K562 (cell line): ENCODE results near the gene INO80C. TPM values are rescaled to one million over a fixed set of nuclear protein-coding genes. Genes with fewer than 3 reads are reported as not detected.

Experiments used
- ATAC-seq: fragments of 200-7000 bp; cut with Tn5 transposase; 3 replicates; pipeline ENCODE4 v1.9.1; 2020; ENCODE audit warnings: moderate library complexity
- BruUV-seq: library from RNA; stranded (reverse); fragments of 400-500 nt; replicated peaks from 2 replicates; lab custom pipeline; 2021; lab: Mats Ljungman, UMichigan
- CTCF ChIA-PET: fragments of 300-600 bp; formaldehyde crosslinking; extraction: SDS; loops from one replicate; lab custom pipeline; 2021; ENCODE audit warnings: low intra/inter-chr PET ratio; lab: Yijun Ruan, JAX
- POLR2A ChIA-PET: fragments of 300-600, 350-650 bp; sonication (Branson Sonifier 250); formaldehyde crosslinking; extraction: SDS; loops from one replicate; lab custom pipeline; 2021; ENCODE audit warnings: antibody characterized with exemption, inconsistent platforms; lab: Yijun Ruan, JAX
- DNase-seq, 4 experiments: peaks; one replicate each; pipeline versions ENCODE4 v3.0.0 to v3.0.0-alpha.2; 2011 to 2018; ENCODE audit warnings: low spot score in 3 of 4, mixed read lengths in 3 of 4; ENCODE audit errors: extremely low read depth in 1 of 4
- FAIRE-seq: peaks from 2 replicates; lab custom pipeline; 2011; peaks lifted over from hg19 to GRCh38; lab: Jason Lieb, UNC
- H2AFZ ChIP-seq: 2 replicates; pipeline ENCODE4 v1.6.0; 2011; ENCODE audit warnings: low read depth, low read length, control low read depth, inconsistent platforms
- H3K27ac ChIP-seq: fragments of 200-600 bp; 3 replicates; pipeline ENCODE4 v1.8.0; 2011; ENCODE audit warnings: low read depth, mild to moderate bottlenecking, control low read depth, inconsistent platforms, low read length, moderate library complexity, mixed read lengths; ENCODE audit errors: extremely low read depth
- H3K27me3 ChIP-seq, 2 experiments: fragments of 300-600 bp in 1 of 2; 2 replicates in 1 of 2; 3 replicates in 1 of 2; pipeline versions ENCODE4 v1.6.0 to v1.8.0; 2011; ENCODE audit warnings: inconsistent platforms in 2 of 2, low read length in 2 of 2, mild to moderate bottlenecking in 1 of 2, mixed read lengths in 1 of 2, moderate library complexity in 1 of 2; ENCODE audit not compliant: control insufficient read depth in 2 of 2, insufficient read depth in 2 of 2
- H3K36me3 ChIP-seq: fragments of 300-600 bp; 3 replicates; pipeline ENCODE4 v1.8.0; 2011; ENCODE audit warnings: mild to moderate bottlenecking, low read length, inconsistent platforms; ENCODE audit not compliant: control insufficient read depth, insufficient read depth
- H3K4me1 ChIP-seq, 2 experiments: fragments of 200-600 bp in 1 of 2; replicated peaks in 1 of 2; 2 replicates in 1 of 2; 3 replicates in 1 of 2; pipeline versions ENCODE4 v1.5.1 to v1.8.0; 2011; ENCODE audit warnings: inconsistent platforms in 2 of 2, low read length in 2 of 2, mild to moderate bottlenecking in 1 of 2, mixed read lengths in 1 of 2, moderate library complexity in 1 of 2; ENCODE audit not compliant: control insufficient read depth in 2 of 2, insufficient read depth in 2 of 2
- H3K4me2 ChIP-seq: 2 replicates; pipeline ENCODE4 v1.6.1; 2011; ENCODE audit warnings: low read length, control low read depth, inconsistent platforms, mixed read lengths; ENCODE audit not compliant: insufficient read depth
- H3K4me3 ChIP-seq: fragments of 200-600 bp; sonication (generic), shearing (Covaris generic); 2 replicates; pipeline ENCODE4 v1.5.1; 2016; ENCODE audit warnings: control low read depth, inconsistent platforms
- H3K79me2 ChIP-seq: fragments of 200-600 bp; 3 replicates; pipeline ENCODE4 v1.8.0; 2011; ENCODE audit warnings: low read length, inconsistent platforms; ENCODE audit not compliant: control insufficient read depth, insufficient read depth
- H3K9ac ChIP-seq, 2 experiments: 2 replicates each; pipeline versions ENCODE4 v1.6.0 to v1.6.1; 2011; ENCODE audit warnings: low read depth in 2 of 2, low read length in 2 of 2, control low read depth in 1 of 2, inconsistent platforms in 1 of 2, mild to moderate bottlenecking in 1 of 2, mixed read lengths in 1 of 2; ENCODE audit not compliant: insufficient read depth in 1 of 2
- H3K9me1 ChIP-seq: one replicate; pipeline ENCODE4 v1.6.0; 2011; ENCODE audit warnings: inconsistent platforms, mild to moderate bottlenecking, low read length, moderate library complexity; ENCODE audit not compliant: control insufficient read depth, insufficient read depth
- H3K9me3 ChIP-seq: replicated peaks from 2 replicates; pipeline ENCODE4 v1.5.1; 2011; ENCODE audit warnings: low read depth, low read length, inconsistent platforms; ENCODE audit not compliant: control insufficient read depth, insufficient read depth
- H4K20me1 ChIP-seq: replicated peaks from 2 replicates; pipeline ENCODE4 v1.6.1; 2011; ENCODE audit warnings: low read length, inconsistent platforms, mixed read lengths; ENCODE audit not compliant: control insufficient read depth, insufficient read depth
- E4F1 ChIP-seq: fragments of 250-450 bp; sonication (Bioruptor Pico); IDR thresholded peaks from 2 replicates; pipeline ENCODE4 v1.5.0; 2021; ENCODE audit warnings: mild to moderate bottlenecking, borderline replicate concordance
- FOS ChIP-seq: IDR thresholded peaks from 3 replicates; pipeline ENCODE4 v1.6.1; 2011; ENCODE audit not compliant: insufficient read length; ENCODE audit errors: extremely low read depth
- HSF4 ChIP-seq: fragments of 250-450 bp; sonication (Bioruptor Pico); IDR thresholded peaks from 2 replicates; pipeline ENCODE4 v2.1.2; 2022; ENCODE audit warnings: mild to moderate bottlenecking, moderate library complexity, borderline replicate concordance
- JUN ChIP-seq, 2 experiments: sonication (generic) in 1 of 2; formaldehyde crosslinking in 1 of 2; IDR thresholded peaks; 2 replicates each; pipeline versions ENCODE4 v1.6.1 to v1.8.0; 2012 to 2022; ENCODE audit warnings: borderline replicate concordance in 2 of 2, mild to moderate bottlenecking in 2 of 2, improper control_type of control experiment in 1 of 2, low read depth in 1 of 2, low read length in 1 of 2, missing genetic modification reagents in 1 of 2
- MCM2 ChIP-seq: fragments of 450-650 bp; IDR thresholded peaks from 2 replicates; pipeline ENCODE4 v1.6.1; 2017; ENCODE audit warnings: low read depth, mild to moderate bottlenecking
- NFATC3 ChIP-seq: fragments of 450-650 bp; IDR thresholded peaks from 2 replicates; pipeline ENCODE4 v1.6.1; 2017; ENCODE audit warnings: mild to moderate bottlenecking
- NFIX ChIP-seq: fragments of 250-450 bp; sonication (Bioruptor Pico); IDR thresholded peaks from 2 replicates; pipeline ENCODE4 v1.4.0; 2020; ENCODE audit warnings: low read depth, mild to moderate bottlenecking, moderate library complexity
- RBM15 ChIP-seq: fragments of 200-400 bp; formaldehyde crosslinking; IDR thresholded peaks from 2 replicates; pipeline ENCODE4 v1.6.1; 2018; ENCODE audit warnings: mild to moderate bottlenecking, low read length, moderate library complexity; ENCODE audit not compliant: insufficient read depth
- RNF2 ChIP-seq: sonication (generic); IDR thresholded peaks from 2 replicates; pipeline ENCODE4 v1.6.1; 2016
- SLC30A9 ChIP-seq: fragments of 250-450 bp; sonication (Bioruptor Pico); IDR thresholded peaks from 2 replicates; pipeline ENCODE4 v1.8.0; 2022; ENCODE audit warnings: mild to moderate bottlenecking, moderate library complexity
- TOE1 ChIP-seq, 2 experiments: fragments of 450-650 bp in 1 of 2; sonication (generic) in 1 of 2; formaldehyde crosslinking in 1 of 2; IDR thresholded peaks; 2 replicates each; pipeline versions ENCODE4 v1.7.1 to v1.8.0; 2016 to 2022; ENCODE audit warnings: borderline replicate concordance in 2 of 2, mild to moderate bottlenecking in 2 of 2, antibody characterized with exemption in 1 of 2, inconsistent platforms in 1 of 2, low read depth in 1 of 2, missing genetic modification reagents in 1 of 2, moderate library complexity in 1 of 2
- ZC3H4 ChIP-seq: sonication (generic); formaldehyde crosslinking; IDR thresholded peaks from 2 replicates; pipeline ENCODE4 v1.9.0; 2021; ENCODE audit warnings: missing genetic modification reagents, borderline replicate concordance
- ZEB2 ChIP-seq: fragments of 450-650 bp; IDR thresholded peaks from 2 replicates; pipeline ENCODE4 v1.6.1; 2016
- ZNF785 ChIP-seq: fragments of 250-450 bp; sonication (Bioruptor Pico); IDR thresholded peaks from 2 replicates; pipeline ENCODE4 v1.4.0; 2020; ENCODE audit warnings: mild to moderate bottlenecking
- WGBS: fragments of 100-300 bp; shearing (Covaris generic); methylation state at CpG from one replicate; pipeline ENCODE4 v1.1.6; 2016; ENCODE audit warnings: low coverage, mixed read lengths; ENCODE audit not compliant: insufficient coverage; ENCODE audit errors: missing lambda C conversion rate; 5-methylcytosine and 5-hydroxymethylcytosine counted together
- in situ Hi-C: fragments of 300-500 bp; cut with MboI; formaldehyde crosslinking; loops from 4 replicates; pipeline ENCODE4 v1.15.0; 2018; ENCODE audit warnings: inconsistent platforms, mixed read lengths
- intact Hi-C: fragments of 100-400 bp; cut with micrococcal nuclease; formaldehyde crosslinking; loops from 2 replicates; pipeline ENCODE4 v1.14.2; 2022
- polyA plus RNA-seq, 8 experiments: library from polyadenylated mRNA; depleted of rRNA in 4 of 8; stranded (reverse) in 5 of 8; unstranded in 3 of 8; fragments of >200 nt; fragmentation: Nextera tagmentation in 2 of 8; fragmentation: Illumina TruSeq in 1 of 8; extraction: Ambion mirVana in 2 of 8; extraction: Trizol in 1 of 8; gene quantifications; 2 replicates each; pipeline versions ENCODE4 v1.2.1 to v1.2.3, GENCODE V29; 2011 to 2014; ENCODE audit warnings: inconsistent platforms in 1 of 8, missing spikeins in 1 of 8
- total RNA-seq, 7 experiments: library from RNA; depleted of rRNA in 6 of 7; stranded (reverse); fragments of >200 nt in 6 of 7; fragmentation: Illumina TruSeq in 2 of 7; extraction: Trizol in 2 of 7; gene quantifications; 2 replicates each; pipeline versions ENCODE4 v1.2.1 to v1.2.3, GENCODE V29; 2011 to 2021; ENCODE audit warnings: low replicate concordance in 1 of 7

The INO80C gene
- total and polyA plus RNA-seq, 9 of the 15 experiments (the other 6 are each of a cell fraction or from before 2014, with no cell fraction given) = 14.3 to 53.3 (median 46.6) TPM

GRCh38 chr18:35477497-35477896 is 20.3 kb downstream of the INO80C start:
- ATAC-seq = no peak

More at GRCh38 chr18:35477497-35477896, 20.3 kb downstream of the INO80C start:
- Histone ChIP-seq H3K4me3 (no peak overlapping the region), H3K36me3 (peaks cover 8% of the 10 kb centered on the region; the same call in 1 of the 3 replicates), H3K4me1 (no peaks in the 10 kb centered on the region; a peak in 1 of 5 replicates), H3K9ac (no peak overlapping the region), H3K27ac (no peak overlapping the region), H3K4me2 (no peak overlapping the region), H3K9me1 (no peaks in the 10 kb centered on the region), H2AFZ (no peak overlapping the region), H3K27me3 (no peaks in the 10 kb centered on the region), H4K20me1 (no peaks in the 10 kb centered on the region), H3K79me2 (no peaks in the 10 kb centered on the region), H3K9me3 (no peaks in the 10 kb centered on the region)
- ChIA-PET CTCF (interaction anchor here (1.1 kb wide), 1 partner anchor 19 kb away, joined by 3 read pairs; no protein-coding TSS in a partner anchor), POLR2A (no interaction called here)
- in situ Hi-C loops (no loop called here), intact Hi-C loops (no loop called here)
- BruUV-seq = no TSS peak
- FAIRE-seq (no peak), DNase-seq (no peak)
- 100% methylated on average over 1 of the region's 1 CpG for WGBS
- no peak for TF ChIP-seq SLC30A9 (CRISPR knock-in tag)
- no peak for TF ChIP-seq TOE1 (IDR thresholded peaks at IDR 0.05; ENCODE audit: borderline replicate concordance)
- TF ChIP-seq TOE1 (CRISPR knock-in tag; IDR thresholded peaks at IDR 0.05; ENCODE audit: borderline replicate concordance, low read depth) = no peak
- TF ChIP-seq NFIX (CRISPR knock-in tag) = no peak
- no peak for TF ChIP-seq ZEB2
- no peak for TF ChIP-seq NFATC3
- no peak for TF ChIP-seq JUN (IDR thresholded peaks at IDR 0.05; ENCODE audit: borderline replicate concordance, low read depth, low read length)
- no peak for TF ChIP-seq JUN (CRISPR knock-in tag; IDR thresholded peaks at IDR 0.05; ENCODE audit: borderline replicate concordance)
- TF ChIP-seq ZNF785 (CRISPR knock-in tag) = no peak
- no peak for TF ChIP-seq E4F1
- no peak for TF ChIP-seq RBM15
- TF ChIP-seq ZC3H4 (CRISPR knock-in tag) = no peak
- TF ChIP-seq HSF4 = no peak
- TF ChIP-seq MCM2 = no peak
- no peak for TF ChIP-seq FOS
- TF ChIP-seq RNF2 = no peak
